IMR-90 (cell line): ENCODE data around the gene MARS2.

ENCODE experiments used
- BHLHE40 ChIP-seq: fragments of 150-350 bp; IDR thresholded peaks from 2 replicates; pipeline ENCODE4 v1.6.1; 2016; ENCODE audit warnings: mild to moderate bottlenecking, low read depth, low read length
- CEBPB ChIP-seq: IDR thresholded peaks from 2 replicates; pipeline ENCODE4 v1.6.1; 2012; ENCODE audit warnings: low read depth, low read length, improper control_type of control experiment
- CTCF ChIP-seq: conservative IDR thresholded peaks from 2 replicates; pipeline ENCODE4 v1.5.1; 2012; ENCODE audit warnings: mild to moderate bottlenecking, low read depth, low read length, improper control_type of control experiment
- ELK1 ChIP-seq: fragments of 150-350 bp; IDR thresholded peaks from 2 replicates; pipeline ENCODE4 v1.6.1; 2016; ENCODE audit warnings: low read depth, mild to moderate bottlenecking, low read length, moderate library complexity, borderline replicate concordance
- FOS ChIP-seq: fragments of 150-350 bp; IDR thresholded peaks from 2 replicates; pipeline ENCODE4 v1.6.1; 2016; ENCODE audit warnings: low read depth, low read length
- MXI1 ChIP-seq: IDR thresholded peaks from 2 replicates; pipeline ENCODE4 v1.6.1; 2012; ENCODE audit warnings: low read depth, mild to moderate bottlenecking, low read length, moderate library complexity, borderline replicate concordance
- POLR2A ChIP-seq: IDR thresholded peaks from 2 replicates; pipeline ENCODE4 v1.6.1; 2012; ENCODE audit warnings: mild to moderate bottlenecking, low read depth, low read length
- RAD21 ChIP-seq: IDR thresholded peaks from 2 replicates; pipeline ENCODE4 v1.6.1; 2012; ENCODE audit warnings: low read length, improper control_type of control experiment
- RCOR1 ChIP-seq: IDR thresholded peaks from 2 replicates; pipeline ENCODE4 v1.6.1; 2012; ENCODE audit warnings: mild to moderate bottlenecking, low read length, improper control_type of control experiment; ENCODE audit not compliant: insufficient replicate concordance
- USF2 ChIP-seq: fragments of 150-350 bp; IDR thresholded peaks from 2 replicates; pipeline ENCODE4 v1.6.1; 2017; ENCODE audit warnings: mild to moderate bottlenecking, antibody characterized with exemption, low read length, low read depth

DNA sequence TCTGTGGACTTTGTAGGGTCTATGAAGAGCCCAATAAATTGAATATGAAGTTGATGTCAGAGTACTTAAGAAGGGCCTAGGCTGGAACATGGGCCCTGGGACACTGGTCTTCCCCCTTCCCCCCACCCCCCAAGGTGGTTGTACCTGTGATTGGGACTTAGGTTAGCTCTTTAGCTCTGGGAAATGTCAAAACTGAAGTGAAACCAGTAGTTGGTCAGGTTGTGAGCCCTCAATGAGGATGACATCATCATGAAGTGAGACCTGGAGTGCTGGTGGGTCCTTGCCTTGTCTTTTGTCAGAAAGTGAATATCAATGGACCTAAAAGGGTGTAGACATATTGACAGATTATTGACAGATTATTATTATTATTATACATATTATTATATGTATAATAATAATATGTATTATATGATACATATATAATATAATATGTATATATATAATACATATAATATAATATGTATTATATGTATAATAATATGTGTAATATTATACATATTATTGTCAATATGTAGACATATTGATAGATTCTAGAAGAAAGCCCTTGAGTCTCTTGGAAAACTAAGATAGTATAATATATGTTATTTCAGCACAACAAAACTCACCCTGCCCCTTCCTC, 5.4 kb downstream of the MARS2 start:
- TF ChIP-seq CTCF (no peak), BHLHE40 (no peak), MXI1 (no peak), POLR2A (no peak), CEBPB (no peak), USF2 (no peak), ELK1 (no peak), FOS (no peak), RAD21 (no peak), RCOR1 (no peak)
